AG04449 (cell line): ENCODE results near the gene PSMA5.
"Not testable (repeated sequence)": the region's sequence is repeated elsewhere in the genome, so short reads cannot be mapped to it uniquely, and the experiment has no call there.

Experiments used
- CTCF ChIA-PET: fragments of 350-600 bp; formaldehyde crosslinking; extraction: SDS; loops from one replicate; lab custom pipeline; 2021; ENCODE audit warnings: antibody characterized with exemption; lab: Yijun Ruan, JAX
- POLR2A ChIA-PET: fragments of 400-600, 350-600 bp; formaldehyde crosslinking; extraction: SDS; loops from one replicate; lab custom pipeline; 2020; ENCODE audit warnings: antibody characterized with exemption, inconsistent platforms; lab: Yijun Ruan, JAX
- DNase-seq: peaks from one replicate; pipeline ENCODE4 v3.0.0-alpha.2; 2010; ENCODE audit warnings: low read depth, low spot score
- H3K4me3 ChIP-seq: 2 replicates; pipeline ENCODE4 v1.5.1; 2011; ENCODE audit warnings: low read depth, mild to moderate bottlenecking, control low read depth, low read length
- TF ChIP-seq, protein P1 (sequence below): IDR thresholded peaks from one replicate; pipeline ENCODE4 v1.5.1; 2011; ENCODE audit warnings: mild to moderate bottlenecking, moderate library complexity, low read length, control low read depth, inconsistent platforms; ENCODE audit not compliant: insufficient read depth; ENCODE audit errors: missing control alignments

The PSMA5 gene

DNA sequence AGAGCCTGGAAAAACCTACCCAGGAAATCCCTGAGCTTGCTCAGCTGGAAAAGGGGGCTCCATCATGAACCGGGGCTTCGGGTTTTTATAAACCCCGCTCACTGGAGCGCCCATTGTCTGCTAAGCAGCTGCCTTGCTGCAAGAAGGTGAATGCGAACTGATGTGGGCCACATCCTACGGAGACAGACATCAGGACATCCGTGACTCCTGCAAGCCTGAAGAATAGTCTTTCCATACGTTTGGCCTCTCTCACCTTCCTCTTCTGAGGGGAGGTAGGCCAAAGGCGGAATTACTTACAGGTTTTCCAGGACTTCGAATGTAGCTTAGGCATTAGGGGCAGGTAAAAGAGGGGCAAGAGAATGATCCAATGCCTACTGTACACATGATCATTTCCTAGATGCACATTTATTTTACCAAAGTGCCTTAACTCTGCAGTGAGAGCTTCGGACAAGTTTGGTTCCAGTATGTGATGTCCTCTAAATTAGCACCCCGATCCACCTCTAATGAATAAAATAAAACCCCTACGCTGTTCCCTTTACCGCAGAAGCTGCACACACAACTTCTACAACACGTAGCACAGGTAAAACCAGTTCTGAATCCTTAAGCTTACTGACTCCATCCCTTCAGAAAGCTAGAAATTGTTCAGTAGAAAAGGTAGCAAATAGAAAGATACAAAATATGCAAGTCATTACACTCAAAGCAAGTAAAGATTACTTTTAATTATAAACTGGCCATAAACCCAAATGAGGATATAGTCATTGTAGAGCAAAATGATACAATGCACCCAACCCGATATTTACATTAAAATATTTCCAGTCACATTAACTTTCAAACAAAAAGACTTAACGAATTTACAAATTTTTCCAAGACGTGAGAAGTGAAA is 27.7 kb downstream of the PSMA5 start:
- TF ChIP-seq, protein P1, sequence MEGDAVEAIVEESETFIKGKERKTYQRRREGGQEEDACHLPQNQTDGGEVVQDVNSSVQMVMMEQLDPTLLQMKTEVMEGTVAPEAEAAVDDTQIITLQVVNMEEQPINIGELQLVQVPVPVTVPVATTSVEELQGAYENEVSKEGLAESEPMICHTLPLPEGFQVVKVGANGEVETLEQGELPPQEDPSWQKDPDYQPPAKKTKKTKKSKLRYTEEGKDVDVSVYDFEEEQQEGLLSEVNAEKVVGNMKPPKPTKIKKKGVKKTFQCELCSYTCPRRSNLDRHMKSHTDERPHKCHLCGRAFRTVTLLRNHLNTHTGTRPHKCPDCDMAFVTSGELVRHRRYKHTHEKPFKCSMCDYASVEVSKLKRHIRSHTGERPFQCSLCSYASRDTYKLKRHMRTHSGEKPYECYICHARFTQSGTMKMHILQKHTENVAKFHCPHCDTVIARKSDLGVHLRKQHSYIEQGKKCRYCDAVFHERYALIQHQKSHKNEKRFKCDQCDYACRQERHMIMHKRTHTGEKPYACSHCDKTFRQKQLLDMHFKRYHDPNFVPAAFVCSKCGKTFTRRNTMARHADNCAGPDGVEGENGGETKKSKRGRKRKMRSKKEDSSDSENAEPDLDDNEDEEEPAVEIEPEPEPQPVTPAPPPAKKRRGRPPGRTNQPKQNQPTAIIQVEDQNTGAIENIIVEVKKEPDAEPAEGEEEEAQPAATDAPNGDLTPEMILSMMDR, result no peak
- CTCF ChIA-PET, result interaction anchor here (0.6 to 12.8 kb wide), 56 partner anchors 9 to 299 kb away, joined by 3 to 340 read pairs (median 6); partner anchors contain the start of genes AMIGO1, CELSR2, CYB561D1 and GPR61
- peak overlapping the region; percentile 63 for H3K4me3 ChIP-seq

DNA sequence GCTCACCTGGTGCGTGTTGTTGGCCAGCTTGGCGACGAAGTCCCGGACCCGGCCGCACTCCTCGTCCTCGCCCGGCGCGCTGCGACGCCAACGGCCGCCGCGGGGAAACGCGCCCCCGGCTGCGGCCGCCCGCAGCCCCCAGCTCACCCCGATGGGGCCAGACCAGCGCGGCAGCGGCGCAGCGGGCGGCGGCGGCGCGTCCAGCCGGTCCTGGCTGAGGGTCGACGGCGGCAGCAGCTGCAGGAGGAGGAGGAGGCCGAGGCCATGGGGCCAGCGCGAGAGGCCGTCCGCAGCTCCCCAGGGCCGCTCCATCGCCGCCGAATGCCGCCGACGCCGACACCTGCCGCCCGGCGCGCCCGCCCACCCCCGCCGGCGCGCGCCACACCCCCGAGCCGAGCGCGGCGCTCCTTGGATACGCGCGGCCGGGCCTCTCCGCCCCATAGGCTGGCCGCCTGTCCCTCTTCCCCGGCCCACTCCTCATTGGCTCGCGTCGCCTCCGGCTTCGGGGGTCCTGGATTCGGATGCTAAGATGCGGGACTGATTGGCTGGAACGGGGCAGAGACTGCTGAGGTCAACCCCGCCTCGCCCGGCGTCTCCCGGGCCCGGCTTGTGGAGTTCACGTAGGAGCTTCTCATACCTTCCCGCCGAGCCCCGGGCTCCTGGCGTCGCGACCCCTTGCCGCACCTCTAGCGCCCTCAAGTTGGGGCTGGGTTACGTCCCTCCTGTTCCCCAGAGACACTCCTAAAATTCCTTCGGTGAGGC is 28.5 kb downstream of the PSMA5 start, which contains the start of gene SORT1:
SORT1 (minus strand) TSS at position 338 of the 762 bp plus-strand sequence; CDS start at position 312, 26 bp downstream.
- CTCF ChIA-PET, result interaction anchor here (0.7 to 12.8 kb wide), 40 partner anchors 8 to 298 kb away, joined by 3 to 340 read pairs (median 6); partner anchors contain the start of genes CELSR2, CYB561D1, GPR61 and MYBPHL

More for the DNA sequence above, 27.7 kb downstream of the PSMA5 start:
- no peak for DNase-seq
- POLR2A ChIA-PET, result interaction anchor here (1.2 to 1.8 kb wide), 4 partner anchors 28 to 185 kb away, joined by 3 to 7 read pairs (median 6); partner anchors contain the start of gene SARS1

DNA sequence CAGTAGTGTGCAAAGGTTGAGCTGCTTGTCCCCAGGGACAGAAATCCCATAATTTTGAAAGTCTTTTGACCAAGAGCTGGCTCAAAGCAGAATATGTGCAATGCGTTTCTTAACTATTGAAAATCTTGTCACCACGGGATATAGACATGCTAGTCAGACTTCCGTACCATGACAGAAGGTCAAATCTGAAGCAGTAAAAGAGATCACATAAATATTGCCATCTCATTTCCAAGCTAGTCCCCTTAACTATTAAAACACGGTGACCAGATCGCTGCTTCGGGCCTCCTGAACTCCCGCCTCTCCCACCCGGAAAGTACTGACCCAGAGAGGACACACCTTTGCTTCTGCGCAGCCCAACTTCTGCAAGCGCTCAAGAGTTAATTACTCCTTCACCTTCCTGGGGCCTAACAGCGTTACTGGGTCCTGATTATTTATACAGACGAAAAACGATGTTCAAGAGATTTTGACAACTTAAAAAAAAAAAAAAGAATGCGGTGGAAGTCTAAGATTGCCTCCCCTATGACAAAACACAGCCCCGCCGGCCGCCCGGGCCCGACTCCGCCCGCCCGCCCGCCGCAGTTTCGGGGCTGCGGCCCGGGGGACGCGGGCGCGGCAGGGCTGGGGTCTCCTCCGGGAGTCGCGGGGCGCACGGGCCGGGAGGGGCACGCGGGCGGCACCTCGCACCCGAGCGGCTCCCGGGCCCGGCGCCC is 29.2 kb downstream of the PSMA5 start:
- CTCF ChIA-PET, result interaction anchor here (0.8 to 12.8 kb wide), 14 partner anchors 9 to 297 kb away, joined by 3 to 340 read pairs (median 4); partner anchors contain the start of gene PSRC1
- POLR2A ChIA-PET, result interaction anchor here (1.7 to 2.3 kb wide), 3 partner anchors 27 to 120 kb away, joined by 6 to 10 read pairs (median 7); no protein-coding TSS in a partner anchor
- DNase-seq, result no peak
- TF ChIP-seq, protein P1, result no peak
- H3K4me3 ChIP-seq, result peak overlapping the region; percentile 63

More for the DNA sequence above, 28.5 kb downstream of the PSMA5 start, which contains the start of gene SORT1:
- TF ChIP-seq, protein P1, result no peak
- POLR2A ChIA-PET, result interaction anchor here (1.2 to 2.3 kb wide), 5 partner anchors 28 to 184 kb away, joined by 3 to 10 read pairs (median 6); partner anchors contain the start of gene SARS1
- peak within 1 kb of the TSS; percentile 63 for H3K4me3 ChIP-seq
- DNase-seq, result no peak

DNA sequence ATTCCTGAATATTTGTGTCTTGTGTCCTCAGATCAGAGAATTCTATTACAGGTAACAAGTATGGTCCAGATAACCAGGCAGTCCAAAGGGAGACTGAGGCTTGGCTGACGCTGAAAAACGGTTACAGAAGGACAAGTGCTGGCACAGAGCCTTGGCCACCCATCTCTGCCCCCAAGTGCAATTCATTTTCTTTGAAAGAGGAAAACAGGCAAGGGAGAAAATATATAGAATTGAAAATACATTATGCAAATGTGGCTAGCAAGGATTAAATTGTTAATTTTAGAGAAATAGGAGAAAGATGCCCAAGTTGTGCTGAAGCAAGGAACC is 29.8 kb downstream of the PSMA5 start:
- POLR2A ChIA-PET, result interaction anchor here (2.3 kb wide), 1 partner anchor 120 kb away, joined by 10 read pairs; no protein-coding TSS in a partner anchor
- no peak for DNase-seq
- TF ChIP-seq, protein P1, result no peak
- CTCF ChIA-PET, result interaction anchor here (0.8 to 12.8 kb wide), 11 partner anchors 10 to 296 kb away, joined by 3 to 340 read pairs (median 5); partner anchors contain the start of genes CYB561D1 and PSRC1
- peak overlapping the region; percentile 63 for H3K4me3 ChIP-seq

DNA sequence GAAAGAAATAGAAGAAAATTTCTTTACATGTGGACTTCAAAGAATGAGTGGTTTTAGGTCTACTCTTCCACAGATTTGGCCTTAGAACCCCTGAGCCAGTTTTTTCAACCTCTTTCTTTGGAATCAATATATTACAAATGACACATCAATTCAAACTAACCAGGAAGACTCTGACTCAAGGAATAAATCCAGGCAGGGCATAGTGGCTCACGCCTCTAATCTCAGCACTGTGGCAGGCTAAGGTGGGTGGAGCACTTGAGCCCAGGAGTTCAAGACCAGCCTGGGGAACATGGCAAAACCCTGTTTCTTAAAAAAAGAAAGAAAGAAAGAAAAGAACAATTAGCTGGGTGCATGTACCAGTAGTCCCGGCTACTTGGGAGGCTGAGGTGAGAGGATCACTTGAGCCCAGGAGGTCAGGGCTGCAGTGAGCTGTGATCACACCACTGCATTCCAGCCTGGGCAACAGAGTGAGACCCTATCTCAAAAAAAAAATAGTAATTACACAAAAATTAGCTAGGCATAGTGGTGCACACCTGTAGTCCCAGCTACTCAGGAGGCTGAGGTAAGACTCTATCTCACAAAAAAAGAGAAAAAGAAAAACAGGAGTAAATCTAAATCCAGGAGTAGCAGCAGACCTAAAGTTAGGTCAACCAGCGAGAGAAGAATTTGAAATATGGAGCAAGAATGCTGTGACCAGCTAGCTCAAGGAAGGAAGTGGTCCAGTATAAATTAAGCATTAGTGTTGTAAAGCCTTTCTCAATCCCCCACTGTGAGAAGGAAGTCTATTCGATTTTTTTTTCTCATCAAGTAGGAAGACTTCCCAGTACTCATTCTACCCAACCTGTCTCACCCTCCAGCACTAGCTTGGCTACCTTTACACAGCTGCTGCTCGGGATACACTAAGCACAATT is 30.4 kb downstream of the PSMA5 start:
- DNase-seq, result no peak
- POLR2A ChIA-PET, result interaction anchor here (0.6 to 2.3 kb wide), 2 partner anchors 46 to 119 kb away, joined by 3 to 10 read pairs; no protein-coding TSS in a partner anchor
- H3K4me3 ChIP-seq, result peak overlapping the region; percentile 63
- CTCF ChIA-PET, result interaction anchor here (0.7 to 12.8 kb wide), 12 partner anchors 10 to 296 kb away, joined by 3 to 340 read pairs (median 4); partner anchors contain the start of genes CYB561D1 and PSRC1
- TF ChIP-seq, protein P1, result no peak

DNA sequence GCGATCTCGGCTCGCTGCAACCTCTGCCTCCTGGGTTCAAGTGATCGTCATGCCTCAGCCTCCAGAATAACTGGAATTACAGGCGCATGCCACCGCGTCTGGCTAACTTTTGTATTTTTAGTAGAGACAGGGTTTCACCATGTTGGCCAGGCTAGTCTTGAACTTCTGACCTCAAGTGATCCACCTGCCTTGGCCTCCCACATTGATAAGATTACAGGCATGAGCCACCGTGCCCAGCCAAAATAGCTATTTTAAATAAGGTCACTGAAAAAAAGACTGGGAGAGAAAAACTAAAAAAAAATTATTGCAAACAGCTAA is 31.0 kb downstream of the PSMA5 start:
- ChIA-PET CTCF (interaction anchor here (0.7 to 12.8 kb wide), 8 partner anchors 11 to 195 kb away, joined by 3 to 340 read pairs (median 9); partner anchors contain the start of genes CYB561D1 and PSRC1), POLR2A (interaction anchor here (0.6 kb wide), 1 partner anchor 46 kb away, joined by 3 read pairs; no protein-coding TSS in a partner anchor)
- DNase-seq, H3K4me3 ChIP-seq: not testable (repeated sequence)
